Measurements from ENCODE around the gene RETREG1.

GRCh38 chr5:16589658-16590057 lies 27.1 kb downstream of the RETREG1 start:
- TF ChIP-seq CTCF (IDR thresholded peaks at IDR 0.05) (no peak), POLR2A (IDR thresholded peaks at IDR 0.05) (no peak)

All from lower leg skin (tissue), 3 donors.